Kidney (tissue), 14 donors: ENCODE results near the gene TF. TPM values are rescaled to one million over a fixed set of nuclear protein-coding genes. Genes with fewer than 3 reads are reported as not detected.

Experiments
- DNase-seq, 5 donors: peaks; one replicate each; pipeline ENCODE4 v3.0.0-alpha.2; 2013 to 2020
- FAIRE-seq: peaks from 2 replicates; lab custom pipeline; 2012; peaks lifted over from hg19 to GRCh38; lab: Jason Lieb, UNC
- H3K27ac ChIP-seq, 2 donors: one replicate each; pipeline ENCODE4 v1.7.0; 2013; ENCODE audit warnings: low read depth in 2 of 2, low read length in 2 of 2, inconsistent platforms in 1 of 2
- H3K27me3 ChIP-seq: one replicate; pipeline ENCODE4 v1.7.1; 2013; ENCODE audit warnings: low read length, inconsistent platforms; ENCODE audit not compliant: control insufficient read depth, insufficient read depth
- H3K36me3 ChIP-seq, 3 donors: one replicate each; pipeline versions ENCODE4 v1.7.0 to v1.7.1; 2013; ENCODE audit warnings: low read length in 3 of 3, control low read depth in 1 of 3, inconsistent platforms in 1 of 3; ENCODE audit not compliant: insufficient read depth in 3 of 3, control insufficient read depth in 2 of 3
- H3K4me1 ChIP-seq, 3 donors: one replicate each; pipeline versions ENCODE4 v1.7.0 to v1.7.1; 2013; ENCODE audit warnings: low read length in 3 of 3, inconsistent platforms in 1 of 3, low read depth in 1 of 3; ENCODE audit not compliant: control insufficient read depth in 2 of 3, insufficient read depth in 2 of 3
- H3K4me3 ChIP-seq, 3 donors: one replicate each; pipeline versions ENCODE4 v1.7.0 to v1.8.1; 2013; ENCODE audit warnings: low read length in 3 of 3, control low read depth in 1 of 3, inconsistent platforms in 1 of 3
- H3K9ac ChIP-seq, 3 donors: one replicate each; pipeline versions ENCODE4 v1.7.0 to v1.7.1; 2013; ENCODE audit warnings: low read length in 3 of 3, control low read depth in 1 of 3, inconsistent platforms in 1 of 3
- H3K9me3 ChIP-seq, 3 donors: one replicate each; pipeline versions ENCODE4 v1.7.0 to v1.7.1; 2013; ENCODE audit warnings: low read length in 3 of 3, control low read depth in 1 of 3, inconsistent platforms in 1 of 3; ENCODE audit not compliant: control insufficient read depth in 2 of 3, insufficient read depth in 1 of 3
- intact Hi-C: fragments of 100-400 bp; cut with DNase I; formaldehyde crosslinking; loops from one replicate; pipeline ENCODE4 v1.11.1; 2022
- polyA plus RNA-seq: library from polyadenylated mRNA; stranded (reverse); fragments of 350-450 nt; fragmentation: Illumina TruSeq; extraction: RNeasy Lipid Tissue Mini Kit (QIAGEN cat#74804); gene quantifications from one replicate; pipeline ENCODE4 v1.2.3, GENCODE V29; 2014; ENCODE audit warnings: low read depth, low replicate concordance; ENCODE audit not compliant: insufficient read depth
- total RNA-seq: library from RNA; stranded (reverse); fragmentation: NEBNext Ultra II Directional; extraction: Animal tissue kit (Norgen Biotek cat#: 25700); gene quantifications from one replicate; pipeline ENCODE4 v1.2.1, GENCODE V29; 2021
- TF ChIP-seq, protein P1 (sequence below): IDR thresholded peaks from 3 replicates; pipeline ENCODE4 v1.5.1; 2012; ENCODE audit warnings: mild to moderate bottlenecking, moderate library complexity, borderline replicate concordance; ENCODE audit not compliant: insufficient read depth; ENCODE audit errors: extremely low read depth
- donor health status: control.
- donor health status: control.
- donor health status: control.
- donor health status: control.
- donor health status: control.
- donor health status: DM: yes; HTN: yes; CAD: no.
- donor health status: Normal renal cell carcinoma (clear cell type).

The TF gene
- total and polyA plus RNA-seq, 2 donors from 2014 or later: 0.88 to 1.4 TPM

DNA sequence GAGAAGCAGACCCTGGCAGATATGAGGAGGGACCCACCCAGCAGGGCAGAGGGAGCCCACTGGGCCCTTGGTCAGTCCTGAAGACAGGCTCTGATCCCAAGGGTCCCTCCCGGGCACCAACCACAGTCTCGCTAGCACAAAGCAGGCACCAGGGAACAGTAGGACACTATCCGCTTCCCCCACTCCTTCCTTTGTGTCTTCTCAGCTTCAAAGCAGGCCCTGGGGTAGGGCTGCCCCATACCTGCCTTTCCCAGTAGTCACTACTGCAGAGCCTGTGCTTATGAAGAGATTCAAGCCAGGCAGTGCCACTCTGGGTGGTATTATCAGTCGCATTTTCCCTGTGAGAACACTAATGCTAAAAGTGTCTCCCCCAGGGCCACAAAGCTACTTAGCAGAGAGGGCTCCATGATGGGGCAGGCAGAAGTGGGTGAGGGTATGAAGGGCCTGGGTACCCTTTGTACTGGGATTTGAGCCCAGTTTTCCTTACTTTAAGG lies 92.2 kb downstream of the TF start:
- Histone ChIP-seq H3K4me1 (no peaks in the 10 kb centered on the region), H3K9ac (no peak overlapping the region), H3K4me3 (no peak overlapping the region), H3K9me3 (no peaks in the 10 kb centered on the region), H3K27ac (no peak overlapping the region), H3K27me3 (no peaks in the 10 kb centered on the region), H3K36me3 (no peaks in the 10 kb centered on the region)
- FAIRE-seq (no peak), DNase-seq (peak in 1 of 5 donors; percentile 19)
- TF ChIP-seq, protein P1, sequence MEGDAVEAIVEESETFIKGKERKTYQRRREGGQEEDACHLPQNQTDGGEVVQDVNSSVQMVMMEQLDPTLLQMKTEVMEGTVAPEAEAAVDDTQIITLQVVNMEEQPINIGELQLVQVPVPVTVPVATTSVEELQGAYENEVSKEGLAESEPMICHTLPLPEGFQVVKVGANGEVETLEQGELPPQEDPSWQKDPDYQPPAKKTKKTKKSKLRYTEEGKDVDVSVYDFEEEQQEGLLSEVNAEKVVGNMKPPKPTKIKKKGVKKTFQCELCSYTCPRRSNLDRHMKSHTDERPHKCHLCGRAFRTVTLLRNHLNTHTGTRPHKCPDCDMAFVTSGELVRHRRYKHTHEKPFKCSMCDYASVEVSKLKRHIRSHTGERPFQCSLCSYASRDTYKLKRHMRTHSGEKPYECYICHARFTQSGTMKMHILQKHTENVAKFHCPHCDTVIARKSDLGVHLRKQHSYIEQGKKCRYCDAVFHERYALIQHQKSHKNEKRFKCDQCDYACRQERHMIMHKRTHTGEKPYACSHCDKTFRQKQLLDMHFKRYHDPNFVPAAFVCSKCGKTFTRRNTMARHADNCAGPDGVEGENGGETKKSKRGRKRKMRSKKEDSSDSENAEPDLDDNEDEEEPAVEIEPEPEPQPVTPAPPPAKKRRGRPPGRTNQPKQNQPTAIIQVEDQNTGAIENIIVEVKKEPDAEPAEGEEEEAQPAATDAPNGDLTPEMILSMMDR: no peak
- intact Hi-C loops: no loop called here

DNA sequence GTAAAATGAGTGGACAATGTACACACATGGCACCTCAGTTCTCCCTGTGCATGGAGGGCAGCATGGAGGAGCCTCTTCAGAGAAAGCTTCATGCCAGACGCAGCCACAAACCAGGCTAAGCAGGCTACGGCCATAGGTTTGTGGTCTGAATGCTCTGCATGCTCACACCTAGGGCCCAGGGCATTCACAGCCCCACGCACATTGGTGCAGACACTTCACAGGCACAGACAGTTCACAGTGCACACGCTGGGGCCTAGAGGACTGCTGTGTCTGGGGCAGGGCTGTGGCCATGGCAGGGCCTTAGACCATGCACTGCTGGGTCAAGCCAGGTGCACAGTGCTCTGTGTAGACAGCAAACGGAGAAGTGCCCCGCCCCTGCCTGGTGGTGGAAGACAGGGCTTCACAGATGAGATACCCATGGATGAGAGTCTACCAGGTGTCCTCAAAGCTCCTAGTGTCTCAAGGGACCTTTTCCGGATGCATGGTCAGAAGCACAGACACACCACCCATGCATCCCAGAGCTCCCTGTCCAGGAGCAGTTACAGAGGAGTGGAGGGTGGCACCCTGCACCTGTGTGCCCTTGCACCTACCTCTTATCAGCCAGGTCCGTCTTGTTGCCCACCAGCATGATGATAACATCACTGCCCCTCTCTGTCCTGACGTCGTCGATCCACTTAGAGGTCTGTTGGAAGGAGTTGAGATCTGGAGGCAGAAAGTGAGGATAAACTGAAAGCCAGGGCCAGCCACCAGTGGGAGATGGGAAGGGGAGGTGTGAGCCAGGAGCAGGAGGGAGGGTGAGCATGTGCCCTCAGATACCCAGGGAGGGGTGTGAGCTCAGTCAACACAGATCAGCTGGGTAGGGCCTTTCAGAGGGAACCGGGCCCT lies 93.0 kb downstream of the TF start:
- intact Hi-C loops: no loop called here
- Histone ChIP-seq H3K27me3 (no peaks in the 10 kb centered on the region), H3K4me3 (no peak overlapping the region), H3K9ac (no peak overlapping the region), H3K36me3 (no peaks in the 10 kb centered on the region), H3K9me3 (no peaks in the 10 kb centered on the region), H3K4me1 (no peaks in the 10 kb centered on the region), H3K27ac (no peak overlapping the region)
- FAIRE-seq (no peak), DNase-seq (peak in 1 of 5 donors; percentile 15)
- TF ChIP-seq, protein P1: no peak

DNA sequence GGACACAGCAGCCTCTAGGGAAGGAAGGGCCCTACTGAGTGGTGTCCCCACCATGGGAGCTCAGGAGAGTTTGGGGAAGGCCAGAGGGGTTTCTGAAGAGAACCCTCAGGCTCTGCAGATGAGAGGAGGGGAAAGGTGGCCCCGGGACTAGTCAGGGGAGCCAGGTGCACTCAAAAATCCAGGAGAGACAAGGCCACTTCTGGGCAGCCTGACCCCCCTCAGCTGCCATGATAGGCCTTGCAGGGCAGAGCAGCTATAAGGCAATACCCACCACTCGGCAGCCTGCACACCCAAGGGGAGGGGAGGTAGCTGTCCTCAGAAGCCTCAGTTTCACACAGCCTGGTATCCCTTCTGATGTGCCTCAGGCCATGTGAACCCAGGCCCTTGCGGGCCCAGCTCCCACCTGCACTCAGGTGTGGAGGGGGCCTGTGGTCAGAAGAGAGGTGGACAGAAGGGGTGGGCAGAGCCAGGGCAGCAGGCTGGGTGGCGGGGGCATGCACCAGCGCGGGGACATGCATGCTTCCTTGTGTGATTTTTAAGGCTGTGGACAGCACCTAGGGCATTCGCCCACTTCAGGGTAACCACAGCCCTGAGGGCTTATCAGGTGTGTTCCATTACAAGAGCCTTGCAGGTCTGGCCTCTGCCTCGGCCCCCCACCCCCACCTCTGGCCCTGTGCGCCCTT lies 94.0 kb downstream of the TF start:
- Histone ChIP-seq H3K9ac (no peak overlapping the region), H3K27ac (no peak overlapping the region), H3K27me3 (no peaks in the 10 kb centered on the region), H3K4me1 (no peaks in the 10 kb centered on the region), H3K9me3 (no peaks in the 10 kb centered on the region), H3K36me3 (no peaks in the 10 kb centered on the region), H3K4me3 (no peak overlapping the region)
- peak in 1 of 5 donors; percentile 20 for DNase-seq
- TF ChIP-seq, protein P1: no peak
- no peak for FAIRE-seq
- intact Hi-C loops: no loop called here
